HepG2 (cell line): ENCODE results near the gene ZNF524. TPM values are rescaled to one million over a fixed set of nuclear protein-coding genes. Genes with fewer than 3 reads are reported as not detected.

ENCODE experiments used
- BRD4 ChIP-seq: sonication (generic); formaldehyde crosslinking; IDR thresholded peaks from 2 replicates; pipeline ENCODE4 v1.4.0; 2020; ENCODE audit warnings: missing genetic modification reagents
- FOSL1 ChIP-seq: sonication (generic); formaldehyde crosslinking; IDR thresholded peaks from 2 replicates; pipeline ENCODE4 v1.9.0; 2021; ENCODE audit warnings: missing genetic modification reagents, borderline replicate concordance
- HIVEP1 ChIP-seq: sonication (generic); formaldehyde crosslinking; IDR thresholded peaks from 2 replicates; pipeline ENCODE4 v1.4.0; 2020; ENCODE audit warnings: mild to moderate bottlenecking, missing genetic modification reagents
- HMG20A ChIP-seq: IDR thresholded peaks from 2 replicates; pipeline ENCODE4 v1.6.1; 2016; ENCODE audit warnings: borderline replicate concordance
- KDM5B ChIP-seq: sonication (generic); formaldehyde crosslinking; IDR thresholded peaks from 2 replicates; pipeline ENCODE4 v1.4.0; 2020; ENCODE audit warnings: missing genetic modification reagents, mild to moderate bottlenecking, borderline replicate concordance
- KMT2B ChIP-seq: IDR thresholded peaks from 2 replicates; pipeline ENCODE4 v1.6.1; 2016; ENCODE audit warnings: missing genetic modification reagents, missing compliant biosample characterization
- MBNL3 ChIP-seq: fragments of 250-450 bp; sonication (Bioruptor Pico); conservative IDR thresholded peaks from 2 replicates; pipeline ENCODE4 v1.8.0; 2022; ENCODE audit warnings: mild to moderate bottlenecking, inconsistent platforms
- RAD21 ChIP-seq: fragments of 450-650 bp; formaldehyde crosslinking; IDR thresholded peaks from 2 replicates; pipeline ENCODE4 v1.5.0; 2020; ENCODE audit warnings: mild to moderate bottlenecking
- RNF2 ChIP-seq: fragments of 450-650 bp; conservative IDR thresholded peaks from 2 replicates; pipeline ENCODE4 v1.6.1; 2016; ENCODE audit warnings: low read depth
- SAP130 ChIP-seq: IDR thresholded peaks from 2 replicates; pipeline ENCODE4 v1.6.1; 2016; ENCODE audit warnings: low read depth
- SMARCE1 ChIP-seq: fragments of 450-650 bp; IDR thresholded peaks from 2 replicates; pipeline ENCODE4 v1.6.1; 2017; ENCODE audit warnings: borderline replicate concordance
- ZFYVE20 ChIP-seq: sonication (generic); formaldehyde crosslinking; IDR thresholded peaks from 2 replicates; pipeline ENCODE4 v1.8.0; 2023; ENCODE audit warnings: low read depth, mild to moderate bottlenecking, moderate library complexity, missing genetic modification reagents, borderline replicate concordance
- ZNF430 ChIP-seq: sonication (generic); formaldehyde crosslinking; IDR thresholded peaks from 2 replicates; pipeline ENCODE4 v1.9.0; 2021; ENCODE audit warnings: mild to moderate bottlenecking, missing genetic modification reagents
- ZNF678 ChIP-seq: sonication (generic); formaldehyde crosslinking; IDR thresholded peaks from 2 replicates; pipeline ENCODE4 v1.4.0; 2020; ENCODE audit warnings: mild to moderate bottlenecking, missing genetic modification reagents
- ZSCAN29 ChIP-seq: sonication (generic); formaldehyde crosslinking; conservative IDR thresholded peaks from 2 replicates; pipeline ENCODE4 v1.4.0; 2020; ENCODE audit warnings: mild to moderate bottlenecking, missing genetic modification reagents
- polyA plus RNA-seq, 8 experiments: library from polyadenylated mRNA; depleted of rRNA in 3 of 8; stranded (reverse) in 7 of 8; unstranded in 1 of 8; fragments of >200 nt; fragmentation: Illumina TruSeq in 4 of 8; extraction: Trizol in 4 of 8; gene quantifications; 2 replicates each; pipeline versions ENCODE4 v1.2.1 to v1.2.3, GENCODE V29; 2011 to 2016; ENCODE audit warnings: low read depth in 4 of 8, missing spikeins in 1 of 8, mixed read lengths in 1 of 8; ENCODE audit not compliant: insufficient read depth in 1 of 8
- total RNA-seq, 5 experiments: library from RNA; depleted of rRNA; stranded (reverse); fragments of >200 nt; fragmentation: Illumina TruSeq; extraction: Trizol; gene quantifications; 2 replicates each; pipeline ENCODE4 v1.2.3, GENCODE V29; 2016; ENCODE audit warnings: low read depth in 1 of 5
- TF ChIP-seq, protein P1 (sequence below): sonication (generic); formaldehyde crosslinking; IDR thresholded peaks from 2 replicates; pipeline ENCODE4 v1.8.0; 2022; ENCODE audit warnings: mild to moderate bottlenecking, missing genetic modification reagents, moderate library complexity
- TF ChIP-seq, protein P2 (sequence below): sonication (generic); formaldehyde crosslinking; IDR thresholded peaks from 2 replicates; pipeline ENCODE4 v1.5.0; 2020; ENCODE audit warnings: mild to moderate bottlenecking, missing genetic modification reagents
- TF ChIP-seq, protein P3 (sequence below): IDR thresholded peaks from 2 replicates; pipeline ENCODE4 v1.6.1; 2016; ENCODE audit warnings: low read depth, control low read depth
- TF ChIP-seq, protein P4 (sequence below): sonication (generic); formaldehyde crosslinking; IDR thresholded peaks from 2 replicates; pipeline ENCODE4 v1.4.0; 2020; ENCODE audit warnings: mild to moderate bottlenecking, missing genetic modification reagents
- TF ChIP-seq, protein P5 (sequence below): sonication (generic); formaldehyde crosslinking; IDR thresholded peaks from 2 replicates; pipeline ENCODE4 v1.4.0; 2020; ENCODE audit warnings: low read depth, mild to moderate bottlenecking, missing genetic modification reagents

The ZNF524 gene
- total and polyA plus RNA-seq, 2 of the 13 experiments (the other 11 are each of a cell fraction or from before 2014, with no cell fraction given) = 3.2 to 4.6 TPM

DNA sequence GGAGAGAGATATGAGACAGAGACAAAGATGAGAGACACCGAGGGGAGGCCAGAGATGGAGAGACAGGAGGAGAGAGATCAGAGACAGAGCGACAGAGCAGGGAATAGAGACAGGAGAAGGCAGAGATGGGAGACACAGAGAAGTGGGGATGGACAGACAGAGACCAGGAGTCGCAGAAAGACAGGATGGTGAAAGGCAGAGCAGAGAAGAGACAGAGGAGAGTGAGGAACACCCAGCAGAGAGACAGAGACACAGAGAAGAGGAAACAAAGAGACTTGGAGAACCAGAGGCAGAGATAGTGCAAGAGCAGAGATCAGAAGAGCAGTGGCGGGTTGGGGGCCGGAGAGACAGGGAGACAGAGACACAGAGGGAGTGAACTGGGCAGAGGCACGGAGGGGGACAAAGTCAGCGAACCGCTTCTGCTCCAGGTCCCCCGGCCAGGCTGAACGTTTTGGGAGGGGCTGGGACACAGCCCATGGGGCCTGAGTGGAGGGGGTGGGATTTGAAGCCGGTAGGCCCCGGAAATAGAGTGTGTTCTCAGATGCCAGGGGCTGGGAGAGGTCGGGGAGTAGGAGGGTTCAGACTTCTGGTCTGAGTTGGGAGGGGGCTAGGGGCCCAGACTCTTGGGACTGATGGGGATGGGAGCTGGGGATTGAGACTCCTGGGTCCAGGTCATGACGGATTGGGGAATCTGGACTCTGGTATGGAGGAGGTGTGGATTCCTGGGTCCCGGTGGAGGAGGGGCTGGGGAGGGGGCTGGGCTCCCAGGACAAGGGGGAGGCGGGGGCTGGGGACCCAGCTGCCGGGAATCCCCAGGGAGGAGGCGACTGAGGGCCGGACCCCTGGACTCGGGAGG is 20.1 kb upstream of the ZNF524 start (continued):
- TF ChIP-seq SMARCE1 (no peak), ZSCAN29 (CRISPR knock-in tag) (no peak), ZNF678 (CRISPR knock-in tag) (no peak), RNF2 (no peak), RAD21 (CRISPR knock-in tag) (no peak), KMT2B (CRISPR knock-in tag) (0 out of 2 replicates have a peak, but pooled peaks have one; percentile 26), FOSL1 (CRISPR knock-in tag) (no peak), SAP130 (CRISPR knock-in tag) (peak; percentile 50; the same call in 1 of the 2 replicates), ZFYVE20 (CRISPR knock-in tag) (no peak), HIVEP1 (CRISPR knock-in tag) (no peak), BRD4 (CRISPR knock-in tag) (0 out of 2 replicates have a peak, but pooled peaks have one; percentile 1), KDM5B (CRISPR knock-in tag) (no peak), ZNF430 (0 out of 2 replicates have a peak, but pooled peaks have one; percentile 24), HMG20A (CRISPR knock-in tag) (no peak), MBNL3 (no peak)
- TF ChIP-seq, protein P1, sequence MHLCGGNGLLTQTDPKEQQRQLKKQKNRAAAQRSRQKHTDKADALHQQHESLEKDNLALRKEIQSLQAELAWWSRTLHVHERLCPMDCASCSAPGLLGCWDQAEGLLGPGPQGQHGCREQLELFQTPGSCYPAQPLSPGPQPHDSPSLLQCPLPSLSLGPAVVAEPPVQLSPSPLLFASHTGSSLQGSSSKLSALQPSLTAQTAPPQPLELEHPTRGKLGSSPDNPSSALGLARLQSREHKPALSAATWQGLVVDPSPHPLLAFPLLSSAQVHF (CRISPR knock-in tag) = no peak
- TF ChIP-seq, protein P2, sequence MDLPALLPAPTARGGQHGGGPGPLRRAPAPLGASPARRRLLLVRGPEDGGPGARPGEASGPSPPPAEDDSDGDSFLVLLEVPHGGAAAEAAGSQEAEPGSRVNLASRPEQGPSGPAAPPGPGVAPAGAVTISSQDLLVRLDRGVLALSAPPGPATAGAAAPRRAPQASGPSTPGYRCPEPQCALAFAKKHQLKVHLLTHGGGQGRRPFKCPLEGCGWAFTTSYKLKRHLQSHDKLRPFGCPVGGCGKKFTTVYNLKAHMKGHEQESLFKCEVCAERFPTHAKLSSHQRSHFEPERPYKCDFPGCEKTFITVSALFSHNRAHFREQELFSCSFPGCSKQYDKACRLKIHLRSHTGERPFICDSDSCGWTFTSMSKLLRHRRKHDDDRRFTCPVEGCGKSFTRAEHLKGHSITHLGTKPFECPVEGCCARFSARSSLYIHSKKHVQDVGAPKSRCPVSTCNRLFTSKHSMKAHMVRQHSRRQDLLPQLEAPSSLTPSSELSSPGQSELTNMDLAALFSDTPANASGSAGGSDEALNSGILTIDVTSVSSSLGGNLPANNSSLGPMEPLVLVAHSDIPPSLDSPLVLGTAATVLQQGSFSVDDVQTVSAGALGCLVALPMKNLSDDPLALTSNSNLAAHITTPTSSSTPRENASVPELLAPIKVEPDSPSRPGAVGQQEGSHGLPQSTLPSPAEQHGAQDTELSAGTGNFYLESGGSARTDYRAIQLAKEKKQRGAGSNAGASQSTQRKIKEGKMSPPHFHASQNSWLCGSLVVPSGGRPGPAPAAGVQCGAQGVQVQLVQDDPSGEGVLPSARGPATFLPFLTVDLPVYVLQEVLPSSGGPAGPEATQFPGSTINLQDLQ (CRISPR knock-in tag) = no peak
- TF ChIP-seq, protein P3, sequence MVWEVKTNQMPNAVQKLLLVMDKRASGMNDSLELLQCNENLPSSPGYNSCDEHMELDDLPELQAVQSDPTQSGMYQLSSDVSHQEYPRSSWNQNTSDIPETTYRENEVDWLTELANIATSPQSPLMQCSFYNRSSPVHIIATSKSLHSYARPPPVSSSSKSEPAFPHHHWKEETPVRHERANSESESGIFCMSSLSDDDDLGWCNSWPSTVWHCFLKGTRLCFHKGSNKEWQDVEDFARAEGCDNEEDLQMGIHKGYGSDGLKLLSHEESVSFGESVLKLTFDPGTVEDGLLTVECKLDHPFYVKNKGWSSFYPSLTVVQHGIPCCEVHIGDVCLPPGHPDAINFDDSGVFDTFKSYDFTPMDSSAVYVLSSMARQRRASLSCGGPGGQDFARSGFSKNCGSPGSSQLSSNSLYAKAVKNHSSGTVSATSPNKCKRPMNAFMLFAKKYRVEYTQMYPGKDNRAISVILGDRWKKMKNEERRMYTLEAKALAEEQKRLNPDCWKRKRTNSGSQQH (CRISPR knock-in tag) = 0 out of 2 replicates have a peak, but pooled peaks have one; percentile 18
- TF ChIP-seq, protein P4, sequence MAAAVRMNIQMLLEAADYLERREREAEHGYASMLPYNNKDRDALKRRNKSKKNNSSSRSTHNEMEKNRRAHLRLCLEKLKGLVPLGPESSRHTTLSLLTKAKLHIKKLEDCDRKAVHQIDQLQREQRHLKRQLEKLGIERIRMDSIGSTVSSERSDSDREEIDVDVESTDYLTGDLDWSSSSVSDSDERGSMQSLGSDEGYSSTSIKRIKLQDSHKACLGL = no peak
- TF ChIP-seq, protein P5, sequence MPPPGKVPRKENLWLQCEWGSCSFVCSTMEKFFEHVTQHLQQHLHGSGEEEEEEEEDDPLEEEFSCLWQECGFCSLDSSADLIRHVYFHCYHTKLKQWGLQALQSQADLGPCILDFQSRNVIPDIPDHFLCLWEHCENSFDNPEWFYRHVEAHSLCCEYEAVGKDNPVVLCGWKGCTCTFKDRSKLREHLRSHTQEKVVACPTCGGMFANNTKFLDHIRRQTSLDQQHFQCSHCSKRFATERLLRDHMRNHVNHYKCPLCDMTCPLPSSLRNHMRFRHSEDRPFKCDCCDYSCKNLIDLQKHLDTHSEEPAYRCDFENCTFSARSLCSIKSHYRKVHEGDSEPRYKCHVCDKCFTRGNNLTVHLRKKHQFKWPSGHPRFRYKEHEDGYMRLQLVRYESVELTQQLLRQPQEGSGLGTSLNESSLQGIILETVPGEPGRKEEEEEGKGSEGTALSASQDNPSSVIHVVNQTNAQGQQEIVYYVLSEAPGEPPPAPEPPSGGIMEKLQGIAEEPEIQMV (CRISPR knock-in tag) = no peak
